ENCODE measurements around the gene TGM4.

The TGM4 gene

GRCh38 chr3:44887101-44887500, 12.7 kb downstream of the TGM4 start:
- no peaks in the 10 kb centered on the region for H3K36me3 ChIP-seq (ENCODE audit: insufficient read depth)
- no peak overlapping the region for H3K4me2 ChIP-seq
- H3K4me3 ChIP-seq (IDR thresholded peaks at IDR 0.05; ENCODE audit: insufficient read depth, low read depth, low read length), result no peak overlapping the region
- H3K9ac ChIP-seq, result no peak overlapping the region
- no peaks in the 10 kb centered on the region for H3K4me1 ChIP-seq (ENCODE audit: low read depth, poor library complexity, severe bottlenecking)
- H2AFZ ChIP-seq (ENCODE audit: low read depth), result no peak overlapping the region
- H3K27me3 ChIP-seq (ENCODE audit: insufficient read depth, low read depth), result no peaks in the 10 kb centered on the region
- TF ChIP-seq CTCF (conservative IDR thresholded peaks at IDR 0.05; ENCODE audit: low read depth, low read length), result no peak
- H3K79me2 ChIP-seq (ENCODE audit: insufficient read depth, low read depth), result no peaks in the 10 kb centered on the region
- no peaks in the 10 kb centered on the region for H4K20me1 ChIP-seq (ENCODE audit: insufficient read depth)
- no peak overlapping the region for H3K27ac ChIP-seq

- no peaks in the 10 kb centered on the region for H3K4me1 ChIP-seq (ENCODE audit: low read depth, poor library complexity, severe bottlenecking)
- H3K4me3 ChIP-seq (IDR thresholded peaks at IDR 0.05; ENCODE audit: insufficient read depth, low read depth, low read length), result no peak overlapping the region
- no peak overlapping the region for H3K4me2 ChIP-seq
- no peaks in the 10 kb centered on the region for H3K36me3 ChIP-seq (ENCODE audit: insufficient read depth)
- no peaks in the 10 kb centered on the region for H4K20me1 ChIP-seq (ENCODE audit: insufficient read depth)
- TF ChIP-seq CTCF (conservative IDR thresholded peaks at IDR 0.05; ENCODE audit: low read depth, low read length), result no peak
- H3K27ac ChIP-seq, result no peak overlapping the region
- no peaks in the 10 kb centered on the region for H3K79me2 ChIP-seq (ENCODE audit: insufficient read depth, low read depth)
- no peak overlapping the region for H3K9ac ChIP-seq
- H2AFZ ChIP-seq (ENCODE audit: low read depth), result no peak overlapping the region
- H3K27me3 ChIP-seq (ENCODE audit: insufficient read depth, low read depth), result no peaks in the 10 kb centered on the region
Observed at GRCh38 chr3:44890258-44890657, 15.8 kb downstream of the TGM4 start.

GRCh38 chr3:44890852-44891251, 16.4 kb downstream of the TGM4 start:
- Histone ChIP-seq H3K27ac (no peak overlapping the region), H3K4me2 (no peak overlapping the region), H2AFZ (ENCODE audit: low read depth) (no peak overlapping the region), H3K9ac (no peak overlapping the region), H3K79me2 (ENCODE audit: insufficient read depth, low read depth) (no peaks in the 10 kb centered on the region), H4K20me1 (ENCODE audit: insufficient read depth) (no peaks in the 10 kb centered on the region), H3K36me3 (ENCODE audit: insufficient read depth) (no peaks in the 10 kb centered on the region), H3K4me3 (IDR thresholded peaks at IDR 0.05; ENCODE audit: insufficient read depth, low read depth, low read length) (no peak overlapping the region), H3K27me3 (ENCODE audit: insufficient read depth, low read depth) (no peaks in the 10 kb centered on the region), H3K4me1 (ENCODE audit: low read depth, poor library complexity, severe bottlenecking) (no peaks in the 10 kb centered on the region)
- no peak for TF ChIP-seq CTCF (conservative IDR thresholded peaks at IDR 0.05; ENCODE audit: low read depth, low read length)

GRCh38 chr3:44892689-44893088, 18.3 kb downstream of the TGM4 start:
- H3K27me3 ChIP-seq (ENCODE audit: insufficient read depth, low read depth), result no peaks in the 10 kb centered on the region
- H3K9ac ChIP-seq, result no peak overlapping the region
- H3K36me3 ChIP-seq (ENCODE audit: insufficient read depth), result no peaks in the 10 kb centered on the region
- no peak overlapping the region for H2AFZ ChIP-seq (ENCODE audit: low read depth)
- TF ChIP-seq CTCF (conservative IDR thresholded peaks at IDR 0.05; ENCODE audit: low read depth, low read length), result no peak
- H3K27ac ChIP-seq, result no peak overlapping the region
- no peaks in the 10 kb centered on the region for H4K20me1 ChIP-seq (ENCODE audit: insufficient read depth)
- no peak overlapping the region for H3K4me2 ChIP-seq
- no peak overlapping the region for H3K4me3 ChIP-seq (IDR thresholded peaks at IDR 0.05; ENCODE audit: insufficient read depth, low read depth, low read length)
- H3K4me1 ChIP-seq (ENCODE audit: low read depth, poor library complexity, severe bottlenecking), result no peaks in the 10 kb centered on the region
- no peaks in the 10 kb centered on the region for H3K79me2 ChIP-seq (ENCODE audit: insufficient read depth, low read depth)

GRCh38 chr3:44893097-44893496, 18.7 kb downstream of the TGM4 start:
- TF ChIP-seq CTCF (conservative IDR thresholded peaks at IDR 0.05; ENCODE audit: low read depth, low read length), result no peak
- no peaks in the 10 kb centered on the region for H3K4me1 ChIP-seq (ENCODE audit: low read depth, poor library complexity, severe bottlenecking)
- no peaks in the 10 kb centered on the region for H3K79me2 ChIP-seq (ENCODE audit: insufficient read depth, low read depth)
- H4K20me1 ChIP-seq (ENCODE audit: insufficient read depth), result no peaks in the 10 kb centered on the region
- H3K4me2 ChIP-seq, result no peak overlapping the region
- no peaks in the 10 kb centered on the region for H3K36me3 ChIP-seq (ENCODE audit: insufficient read depth)
- H3K9ac ChIP-seq, result no peak overlapping the region
- no peak overlapping the region for H3K4me3 ChIP-seq (IDR thresholded peaks at IDR 0.05; ENCODE audit: insufficient read depth, low read depth, low read length)
- no peak overlapping the region for H3K27ac ChIP-seq
- H2AFZ ChIP-seq (ENCODE audit: low read depth), result no peak overlapping the region
- H3K27me3 ChIP-seq (ENCODE audit: insufficient read depth, low read depth), result no peaks in the 10 kb centered on the region
